ENCODE measurements around the gene ADAMTS19. TPM values are rescaled to one million over a fixed set of nuclear protein-coding genes. Genes with fewer than 3 reads are reported as not detected.

Gene ADAMTS19
- total and polyA plus RNA-seq, 4 donors = 0.02 to 7.8 (median 0.18) TPM

GRCh38 chr5:129639331-129639730 is 179.2 kb downstream of the ADAMTS19 start:
- H3K27me3 ChIP-seq (ENCODE audit: control insufficient read depth in 3 of 3, insufficient read depth in 3 of 3, low read length in 2 of 3) = no peaks in the 10 kb centered on the region
- no peak overlapping the region for H3K4me3 ChIP-seq
- H3K27ac ChIP-seq (ENCODE audit: low read depth in 1 of 2, low read length in 1 of 2) = no peak overlapping the region
- H3K9ac ChIP-seq (ENCODE audit: insufficient read depth in 1 of 2, low read length in 2 of 2) = no peak overlapping the region
- no peaks in the 10 kb centered on the region for H3K36me3 ChIP-seq (ENCODE audit: control insufficient read depth in 4 of 4, insufficient read depth in 4 of 4, low read length in 4 of 4)
- no peak for TF ChIP-seq CTCF (IDR thresholded peaks at IDR 0.05; ENCODE audit: control extremely low read depth, extremely low read depth)
- DNase-seq = no peak
- H3K4me1 ChIP-seq (ENCODE audit: control insufficient read depth in 5 of 5, insufficient read depth in 5 of 5, low read length in 5 of 5) = no peaks in the 10 kb centered on the region
- 58 to 77% methylated on average over 4 of the region's 4 CpGs for WGBS, 2 donors
- ATAC-seq (ENCODE audit: insufficient read depth, low FRiP score) = no peak
- no peaks in the 10 kb centered on the region for H3K9me3 ChIP-seq (ENCODE audit: control insufficient read depth in 4 of 4, insufficient read depth in 3 of 4, low read length in 3 of 4)

- Histone ChIP-seq H3K4me3 (no peak overlapping the region), H3K27me3 (ENCODE audit: control insufficient read depth in 3 of 3, insufficient read depth in 3 of 3, low read length in 2 of 3) (no peaks in the 10 kb centered on the region), H3K27ac (ENCODE audit: low read depth in 1 of 2, low read length in 1 of 2) (no peak overlapping the region), H3K4me1 (ENCODE audit: control insufficient read depth in 5 of 5, insufficient read depth in 5 of 5, low read length in 5 of 5) (peaks cover 0 to 7% (median 2%) of the 10 kb centered on the region in 5 donors), H3K9me3 (ENCODE audit: control insufficient read depth in 4 of 4, insufficient read depth in 3 of 4, low read length in 3 of 4) (no peaks in the 10 kb centered on the region), H3K9ac (ENCODE audit: insufficient read depth in 1 of 2, low read length in 2 of 2) (no peak overlapping the region), H3K36me3 (ENCODE audit: control insufficient read depth in 4 of 4, insufficient read depth in 4 of 4, low read length in 4 of 4) (no peaks in the 10 kb centered on the region)
- TF ChIP-seq CTCF (IDR thresholded peaks at IDR 0.05; ENCODE audit: control extremely low read depth, extremely low read depth) = no peak
- ATAC-seq (ENCODE audit: insufficient read depth, low FRiP score) (no peak), DNase-seq (peak in 1 of 3 donors; percentile 34)
- 41 to 74% methylated on average over 2 of the region's 2 CpGs for WGBS, 2 donors
These were observed 192.4 kb downstream of the ADAMTS19 start for GRCh38 chr5:129652349-129653056.

DNA sequence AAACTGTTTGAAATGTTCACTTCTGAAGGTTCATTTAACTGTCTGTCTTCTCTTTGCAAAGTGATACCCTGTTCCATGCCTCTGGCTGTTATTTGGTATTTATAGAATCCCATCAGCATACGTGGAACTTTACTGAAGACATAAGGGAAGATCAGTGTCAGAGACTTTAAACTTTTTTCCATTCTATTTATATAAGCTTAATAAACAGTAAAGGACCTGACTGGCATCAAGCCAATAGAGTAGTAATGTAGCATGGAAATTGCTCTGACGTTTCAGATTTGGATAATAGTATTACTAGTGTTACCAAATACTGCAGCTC is 192.9 kb downstream of the ADAMTS19 start:
- DNase-seq = peak in 2 of 3 donors; percentile 12 to 36
- no peak overlapping the region for H3K9ac ChIP-seq (ENCODE audit: insufficient read depth in 1 of 2, low read length in 2 of 2)
- no peaks in the 10 kb centered on the region for H3K27me3 ChIP-seq (ENCODE audit: control insufficient read depth in 3 of 3, insufficient read depth in 3 of 3, low read length in 2 of 3)
- no peak for ATAC-seq (ENCODE audit: insufficient read depth, low FRiP score)
- 27 to 51% methylated on average over 2 of the region's 2 CpGs for WGBS, 2 donors
- H3K36me3 ChIP-seq (ENCODE audit: control insufficient read depth in 4 of 4, insufficient read depth in 4 of 4, low read length in 4 of 4) = no peaks in the 10 kb centered on the region
- H3K27ac ChIP-seq (ENCODE audit: low read depth in 1 of 2, low read length in 1 of 2) = no peak overlapping the region
- no peaks in the 10 kb centered on the region for H3K9me3 ChIP-seq (ENCODE audit: control insufficient read depth in 4 of 4, insufficient read depth in 3 of 4, low read length in 3 of 4)
- no peak for TF ChIP-seq CTCF (IDR thresholded peaks at IDR 0.05; ENCODE audit: control extremely low read depth, extremely low read depth)
- H3K4me3 ChIP-seq = no peak overlapping the region
- H3K4me1 ChIP-seq (ENCODE audit: control insufficient read depth in 5 of 5, insufficient read depth in 5 of 5, low read length in 5 of 5) = peaks cover 0 to 8% (median 2%) of the 10 kb centered on the region in 5 donors

- no peak overlapping the region for H3K4me3 ChIP-seq
- no peaks in the 10 kb centered on the region for H3K9me3 ChIP-seq (ENCODE audit: control insufficient read depth in 4 of 4, insufficient read depth in 3 of 4, low read length in 3 of 4)
- no peaks in the 10 kb centered on the region for H3K36me3 ChIP-seq (ENCODE audit: control insufficient read depth in 4 of 4, insufficient read depth in 4 of 4, low read length in 4 of 4)
- peaks cover 0 to 8% (median 2%) of the 10 kb centered on the region in 5 donors for H3K4me1 ChIP-seq (ENCODE audit: control insufficient read depth in 5 of 5, insufficient read depth in 5 of 5, low read length in 5 of 5)
- H3K9ac ChIP-seq (ENCODE audit: insufficient read depth in 1 of 2, low read length in 2 of 2) = no peak overlapping the region
- DNase-seq (no peak), ATAC-seq (ENCODE audit: insufficient read depth, low FRiP score) (no peak)
- no peak for TF ChIP-seq CTCF (IDR thresholded peaks at IDR 0.05; ENCODE audit: control extremely low read depth, extremely low read depth)
- H3K27me3 ChIP-seq (ENCODE audit: control insufficient read depth in 3 of 3, insufficient read depth in 3 of 3, low read length in 2 of 3) = no peaks in the 10 kb centered on the region
- H3K27ac ChIP-seq (ENCODE audit: low read depth in 1 of 2, low read length in 1 of 2) = no peak overlapping the region
- 86 to 92% methylated on average over 4 of the region's 4 CpGs for WGBS, 2 donors
These were observed 193.3 kb downstream of the ADAMTS19 start for GRCh38 chr5:129653442-129653841.

Data from lung (tissue), 12 donors.